A549 treated with CORT108297 at 1 μM for 4 hours (cell line): ENCODE data around the gene TBX22. TPM values are rescaled to one million over a fixed set of nuclear protein-coding genes. Genes with fewer than 3 reads are reported as not detected.

Source experiments
- total RNA-seq: library from RNA; stranded (reverse); fragments of 200-300 nt; extraction: Qiagen RNA extraction; gene quantifications from 5 replicates; pipeline ENCODE4 v1.2.3, GENCODE V29; 2022

The TBX22 gene, protein sequence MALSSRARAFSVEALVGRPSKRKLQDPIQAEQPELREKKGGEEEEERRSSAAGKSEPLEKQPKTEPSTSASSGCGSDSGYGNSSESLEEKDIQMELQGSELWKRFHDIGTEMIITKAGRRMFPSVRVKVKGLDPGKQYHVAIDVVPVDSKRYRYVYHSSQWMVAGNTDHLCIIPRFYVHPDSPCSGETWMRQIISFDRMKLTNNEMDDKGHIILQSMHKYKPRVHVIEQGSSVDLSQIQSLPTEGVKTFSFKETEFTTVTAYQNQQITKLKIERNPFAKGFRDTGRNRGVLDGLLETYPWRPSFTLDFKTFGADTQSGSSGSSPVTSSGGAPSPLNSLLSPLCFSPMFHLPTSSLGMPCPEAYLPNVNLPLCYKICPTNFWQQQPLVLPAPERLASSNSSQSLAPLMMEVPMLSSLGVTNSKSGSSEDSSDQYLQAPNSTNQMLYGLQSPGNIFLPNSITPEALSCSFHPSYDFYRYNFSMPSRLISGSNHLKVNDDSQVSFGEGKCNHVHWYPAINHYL
- total RNA-seq, result not detected in 5 replicates

DNA sequence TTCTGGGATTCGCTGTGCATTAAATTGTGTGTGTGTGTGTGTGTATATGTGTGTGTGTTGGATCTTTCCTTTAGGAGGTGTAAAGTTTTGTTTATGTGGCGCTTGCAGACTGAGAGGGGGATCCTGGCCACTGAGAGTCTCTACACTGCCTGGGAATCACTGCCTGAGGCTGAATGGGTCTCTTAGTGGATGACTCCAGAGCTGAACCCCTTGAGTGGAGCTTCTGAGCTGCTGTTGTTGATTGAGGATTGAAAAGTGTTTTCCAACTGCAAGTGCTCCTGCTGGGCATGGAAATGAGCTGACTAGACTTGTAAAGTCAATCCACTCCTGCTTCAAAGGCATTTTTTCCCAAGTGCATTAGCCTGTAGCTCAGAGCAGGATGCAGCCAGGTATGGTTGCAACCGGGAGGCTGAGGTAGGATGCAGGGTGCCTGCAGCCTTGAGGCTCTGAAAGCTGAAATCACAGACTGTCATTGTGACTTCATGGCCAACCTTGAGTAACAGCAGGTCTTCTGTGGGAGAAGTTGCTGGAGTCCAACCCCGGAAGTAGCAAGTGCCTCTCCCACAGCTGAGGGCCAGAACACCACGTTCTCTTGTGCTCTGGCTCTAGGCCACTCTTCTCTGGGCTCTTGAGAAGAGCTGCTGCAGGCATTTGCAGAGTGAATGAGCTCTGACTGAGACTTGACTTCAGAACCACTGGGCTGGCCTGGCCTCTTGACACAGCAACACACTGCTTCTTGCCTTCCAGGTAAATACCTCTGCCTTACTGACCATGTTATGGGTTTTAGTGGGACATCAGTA, at the start of gene TBX22:
TBX22 (plus strand) TSS at position 613 of the 800 bp plus-strand sequence. CDS start 7,517 bp downstream, outside the sequence.

